Smooth muscle cell (in vitro differentiated cells): Measurements from ENCODE around the gene RAP1B. TPM values are rescaled to one million over a fixed set of nuclear protein-coding genes. Genes with fewer than 3 reads are reported as not detected.

Source experiments
- DNase-seq: peaks from one replicate; lab custom pipeline; 2025; ENCODE audit not compliant: unreplicated experiment; lab: John Stamatoyannopoulos, UW
- H2AFZ ChIP-seq: fragments of 200-600 bp; sonication (generic); 2 replicates; pipeline ENCODE4 v1.6.0; 2016; ENCODE audit warnings: antibody characterized with exemption, low read depth, mild to moderate bottlenecking
- H3F3A ChIP-seq: fragments of 200-600 bp; sonication (generic); 2 replicates; pipeline ENCODE4 v1.6.0; 2017; ENCODE audit warnings: antibody characterized with exemption, low read depth
- H3K27ac ChIP-seq: fragments of 200-600 bp; sonication (generic); 2 replicates; pipeline ENCODE4 v1.5.1; 2016; ENCODE audit warnings: low read depth, mild to moderate bottlenecking
- H3K27me3 ChIP-seq: fragments of 200-600 bp; sonication (generic); 2 replicates; pipeline ENCODE4 v1.6.1; 2016; ENCODE audit warnings: low read depth, mild to moderate bottlenecking
- H3K36me3 ChIP-seq: fragments of 200-600 bp; sonication (generic); 2 replicates; pipeline ENCODE4 v1.5.1; 2016; ENCODE audit warnings: low read depth
- H3K4me1 ChIP-seq: fragments of 200-600 bp; sonication (generic); 2 replicates; pipeline ENCODE4 v1.5.1; 2016; ENCODE audit warnings: low read depth
- H3K4me2 ChIP-seq: fragments of 200-600 bp; sonication (generic); 2 replicates; pipeline ENCODE4 v1.6.0; 2016; ENCODE audit warnings: mild to moderate bottlenecking
- H3K4me3 ChIP-seq: fragments of 200-600 bp; sonication (generic); 2 replicates; pipeline ENCODE4 v1.5.1; 2016; ENCODE audit warnings: mild to moderate bottlenecking
- H3K79me2 ChIP-seq: fragments of 200-600 bp; sonication (generic); 2 replicates; pipeline ENCODE4 v1.6.0; 2016; ENCODE audit warnings: low read depth, mild to moderate bottlenecking
- H3K9ac ChIP-seq: fragments of 200-600 bp; sonication (generic); 2 replicates; pipeline ENCODE4 v1.6.0; 2016; ENCODE audit warnings: low read depth
- H3K9me3 ChIP-seq: fragments of 200-600 bp; sonication (generic); replicated peaks from 2 replicates; pipeline ENCODE4 v1.5.1; 2016; ENCODE audit warnings: low read depth
- H4K20me1 ChIP-seq: fragments of 200-600 bp; sonication (generic); 2 replicates; pipeline ENCODE4 v1.6.0; 2016; ENCODE audit warnings: low read depth
- CTCF ChIP-seq: fragments of 200-600 bp; sonication (generic); IDR thresholded peaks from 2 replicates; pipeline ENCODE4 v1.5.1; 2017; ENCODE audit warnings: borderline replicate concordance, mild to moderate bottlenecking, antibody characterized with exemption; ENCODE audit not compliant: insufficient read depth, poor library complexity, severe bottlenecking
- WGBS: methylation state at CpG from one replicate; pipeline ENCODE4 v1.1.7; 2016; ENCODE audit warnings: low lambda C conversion rate; 5-methylcytosine and 5-hydroxymethylcytosine counted together
- polyA plus RNA-seq: library from polyadenylated mRNA; unstranded; fragments of >200 nt; fragmentation: Nextera tagmentation; extraction: Ambion mirVana; gene quantifications from 2 replicates; pipeline ENCODE4 v1.2.1, GENCODE V29; 2016
- total RNA-seq: library from RNA; depleted of rRNA; stranded (reverse); fragments of >200 nt; gene quantifications from 2 replicates; pipeline ENCODE4 v1.2.3, GENCODE V29; 2014

Gene RAP1B
- total and polyA plus RNA-seq, 2 experiments from 2014 or later = 236 to 275 TPM

GRCh38 chr12:68622250-68622649, 11.6 kb downstream of the RAP1B start:
- Histone ChIP-seq H3K4me1 (peaks cover 34% of the 10 kb centered on the region), H3K9ac (no peak overlapping the region), H3K4me3 (no peak overlapping the region), H3K9me3 (no peaks in the 10 kb centered on the region), H3K27me3 (no peaks in the 10 kb centered on the region), H3K36me3 (peaks cover 2% of the 10 kb centered on the region), H2AFZ (no peak overlapping the region), H3K4me2 (peak overlapping the region; percentile 41), H3F3A (peaks cover 33% of the 10 kb centered on the region), H4K20me1 (peaks cover 100% of the 10 kb centered on the region), H3K27ac (peak overlapping the region; percentile 60), H3K79me2 (peaks cover 100% of the 10 kb centered on the region)
- WGBS = 25% methylated on average over 1 of the region's 1 CpG
- no peak for TF ChIP-seq CTCF
- DNase-seq = no peak

GRCh38 chr12:68623059-68623458, 12.4 kb downstream of the RAP1B start:
- H3K9me3 ChIP-seq = no peaks in the 10 kb centered on the region
- H3K4me3 ChIP-seq = no peak overlapping the region
- no peak overlapping the region for H2AFZ ChIP-seq
- peaks cover 100% of the 10 kb centered on the region for H3K79me2 ChIP-seq
- no peaks in the 10 kb centered on the region for H3K27me3 ChIP-seq
- peak overlapping the region; percentile 41 for H3K4me2 ChIP-seq
- peak overlapping the region; percentile 60 for H3K27ac ChIP-seq
- H3F3A ChIP-seq = peaks cover 33% of the 10 kb centered on the region
- no peak overlapping the region for H3K9ac ChIP-seq
- H4K20me1 ChIP-seq = peaks cover 100% of the 10 kb centered on the region
- no peak for TF ChIP-seq CTCF
- H3K4me1 ChIP-seq = peaks cover 31% of the 10 kb centered on the region
- DNase-seq = no peak
- H3K36me3 ChIP-seq = peaks cover 2% of the 10 kb centered on the region

GRCh38 chr12:68623984-68624383, 13.3 kb downstream of the RAP1B start:
- peak overlapping the region; percentile 60 for H3K27ac ChIP-seq
- TF ChIP-seq CTCF = no peak
- H3K4me1 ChIP-seq = peaks cover 31% of the 10 kb centered on the region
- H2AFZ ChIP-seq = no peak overlapping the region
- H3K27me3 ChIP-seq = no peaks in the 10 kb centered on the region
- no peaks in the 10 kb centered on the region for H3K9me3 ChIP-seq
- no peak overlapping the region for H3K4me2 ChIP-seq
- no peak overlapping the region for H3K4me3 ChIP-seq
- peaks cover 100% of the 10 kb centered on the region for H4K20me1 ChIP-seq
- 100% methylated on average over 1 of the region's 1 CpG for WGBS
- peaks cover 2% of the 10 kb centered on the region for H3K36me3 ChIP-seq
- H3F3A ChIP-seq = peaks cover 25% of the 10 kb centered on the region
- DNase-seq = no peak
- peaks cover 100% of the 10 kb centered on the region for H3K79me2 ChIP-seq
- H3K9ac ChIP-seq = no peak overlapping the region

- Histone ChIP-seq H3K9ac (no peak overlapping the region), H4K20me1 (peaks cover 100% of the 10 kb centered on the region), H3K27ac (peak overlapping the region; percentile 60), H2AFZ (no peak overlapping the region), H3K4me2 (no peak overlapping the region), H3K9me3 (no peaks in the 10 kb centered on the region), H3K4me1 (peaks cover 23% of the 10 kb centered on the region), H3K36me3 (peaks cover 2% of the 10 kb centered on the region), H3F3A (peaks cover 19% of the 10 kb centered on the region), H3K27me3 (no peaks in the 10 kb centered on the region), H3K79me2 (peaks cover 100% of the 10 kb centered on the region), H3K4me3 (no peak overlapping the region)
- no peak for TF ChIP-seq CTCF
- 98% methylated on average over 2 of the region's 2 CpGs for WGBS
- no peak for DNase-seq
Observed at GRCh38 chr12:68624933-68625332, 14.2 kb downstream of the RAP1B start.
